Hepatocyte (in vitro differentiated cells): ENCODE results near the gene SLC44A1. TPM values are rescaled to one million over a fixed set of nuclear protein-coding genes. Genes with fewer than 3 reads are reported as not detected.
A peak's percentile ranks its signal among the peaks of the same experiment; 100 is the strongest.

Experiments used
- DNase-seq: peaks from one replicate; pipeline ENCODE4 v3.0.0-alpha.2; 2016; ENCODE audit warnings: low spot score
- H2AFZ ChIP-seq: fragments of 200-600 bp; sonication (generic); 2 replicates; pipeline ENCODE4 v1.6.0; 2016; ENCODE audit warnings: antibody characterized with exemption, mild to moderate bottlenecking
- H3K27ac ChIP-seq: fragments of 200-600 bp; sonication (generic); 2 replicates; pipeline ENCODE4 v1.5.1; 2016; ENCODE audit warnings: mild to moderate bottlenecking
- H3K27me3 ChIP-seq: fragments of 200-600 bp; sonication (generic); 2 replicates; pipeline ENCODE4 v1.6.1; 2016
- H3K36me3 ChIP-seq: fragments of 200-600 bp; sonication (generic); replicated peaks from 2 replicates; pipeline ENCODE4 v1.5.1; 2016; ENCODE audit warnings: low read depth; ENCODE audit not compliant: insufficient read depth
- H3K4me1 ChIP-seq: fragments of 200-600 bp; sonication (generic); 2 replicates; pipeline ENCODE4 v1.5.1; 2016; ENCODE audit warnings: mild to moderate bottlenecking, moderate library complexity; ENCODE audit not compliant: insufficient read depth
- H3K4me2 ChIP-seq: fragments of 200-600 bp; sonication (generic); 2 replicates; pipeline ENCODE4 v1.6.0; 2016
- H3K4me3 ChIP-seq: fragments of 200-600 bp; sonication (generic); 2 replicates; pipeline ENCODE4 v1.5.1; 2016; ENCODE audit warnings: mild to moderate bottlenecking
- H3K79me2 ChIP-seq: fragments of 200-600 bp; sonication (generic); 2 replicates; pipeline ENCODE4 v1.6.0; 2017; ENCODE audit warnings: mild to moderate bottlenecking
- H3K9me2 ChIP-seq: fragments of 200-600 bp; sonication (generic); replicated peaks from 2 replicates; pipeline ENCODE4 v1.6.0; 2017; ENCODE audit warnings: mild to moderate bottlenecking; ENCODE audit not compliant: insufficient read depth
- H3K9me3 ChIP-seq: fragments of 200-600 bp; sonication (generic); 2 replicates; pipeline ENCODE4 v1.5.1; 2016; ENCODE audit warnings: low read depth, mild to moderate bottlenecking
- H4K20me1 ChIP-seq: fragments of 200-600 bp; sonication (generic); 2 replicates; pipeline ENCODE4 v1.6.0; 2016; ENCODE audit warnings: mild to moderate bottlenecking; ENCODE audit not compliant: insufficient read depth, poor library complexity, severe bottlenecking
- CTCF ChIP-seq: fragments of 200-600 bp; sonication (generic); IDR thresholded peaks from 2 replicates; pipeline ENCODE4 v1.5.1; 2016; ENCODE audit warnings: antibody characterized with exemption, mild to moderate bottlenecking; ENCODE audit not compliant: poor library complexity
- EZH2 ChIP-seq: fragments of 200-600 bp; sonication (generic); IDR thresholded peaks from 2 replicates; pipeline ENCODE4 v1.6.1; 2016; ENCODE audit warnings: antibody characterized with exemption, mild to moderate bottlenecking, borderline replicate concordance
- EZH2phosphoT487 ChIP-seq: fragments of 200-600 bp; sonication (generic); IDR thresholded peaks from one replicate; pipeline ENCODE4 v1.6.1; 2018; ENCODE audit warnings: antibody characterized with exemption, mild to moderate bottlenecking, low read depth, moderate library complexity; ENCODE audit not compliant: unreplicated experiment, severe bottlenecking
- WGBS: methylation state at CpG from one replicate; pipeline ENCODE4 v1.1.6; 2016; ENCODE audit warnings: low lambda C conversion rate; ENCODE audit errors: missing lambda C conversion rate; 5-methylcytosine and 5-hydroxymethylcytosine counted together
- polyA plus RNA-seq: library from polyadenylated mRNA; unstranded; fragments of >200 nt; fragmentation: Nextera tagmentation; extraction: Ambion mirVana; gene quantifications from 2 replicates; pipeline ENCODE4 v1.2.1, GENCODE V29; 2016
- total RNA-seq: library from RNA; depleted of rRNA; stranded (reverse); fragments of >200 nt; gene quantifications from 2 replicates; pipeline ENCODE4 v1.2.3, GENCODE V29; 2014

The SLC44A1 gene
- total and polyA plus RNA-seq, 2 experiments from 2014 or later = 31.3 to 64.9 TPM

- peak overlapping the region; percentile 30 for H3K27ac ChIP-seq
- no peak for DNase-seq
- no peaks in the 10 kb centered on the region for H3K27me3 ChIP-seq
- H3K79me2 ChIP-seq = no peaks in the 10 kb centered on the region
- TF ChIP-seq CTCF (no peak), EZH2 (no peak), EZH2phosphoT487 (no peak)
- 82% methylated on average over 3 of the region's 3 CpGs for WGBS
- peaks cover 8% of the 10 kb centered on the region for H3K4me1 ChIP-seq
- no peaks in the 10 kb centered on the region for H4K20me1 ChIP-seq
- no peak overlapping the region for H2AFZ ChIP-seq
- no peak overlapping the region for H3K4me3 ChIP-seq
- no peak overlapping the region for H3K4me2 ChIP-seq
- H3K9me3 ChIP-seq = no peaks in the 10 kb centered on the region
- no peaks in the 10 kb centered on the region for H3K9me2 ChIP-seq
- no peaks in the 10 kb centered on the region for H3K36me3 ChIP-seq
Measured at GRCh38 chr9:105237246-105237645, 7.2 kb upstream of the SLC44A1 start.

GRCh38 chr9:105238302-105238701, 6.1 kb upstream of the SLC44A1 start:
- no peaks in the 10 kb centered on the region for H3K9me2 ChIP-seq
- no peaks in the 10 kb centered on the region for H4K20me1 ChIP-seq
- H3K9me3 ChIP-seq = no peaks in the 10 kb centered on the region
- WGBS = 76% methylated on average over 3 of the region's 3 CpGs
- no peak overlapping the region for H3K4me3 ChIP-seq
- H3K4me2 ChIP-seq = no peak overlapping the region
- no peak overlapping the region for H3K27ac ChIP-seq
- no peaks in the 10 kb centered on the region for H3K79me2 ChIP-seq
- H2AFZ ChIP-seq = no peak overlapping the region
- H3K36me3 ChIP-seq = no peaks in the 10 kb centered on the region
- DNase-seq = peak; percentile 26
- TF ChIP-seq EZH2 = no peak
- TF ChIP-seq EZH2phosphoT487 = no peak
- no peak for TF ChIP-seq CTCF
- H3K27me3 ChIP-seq = no peaks in the 10 kb centered on the region
- H3K4me1 ChIP-seq = peaks cover 10% of the 10 kb centered on the region

GRCh38 chr9:105241356-105242043, 3.0 kb upstream of the SLC44A1 start:
- WGBS = 60% methylated on average over 4 of the region's 4 CpGs
- Histone ChIP-seq H3K4me2 (peak overlapping the region; percentile 73), H3K4me1 (peaks cover 18% of the 10 kb centered on the region), H4K20me1 (peaks cover 5% of the 10 kb centered on the region), H3K79me2 (peaks cover 9% of the 10 kb centered on the region), H3K27ac (peak overlapping the region; percentile 91), H3K36me3 (no peaks in the 10 kb centered on the region), H2AFZ (no peak overlapping the region), H3K4me3 (no peak overlapping the region), H3K9me2 (no peaks in the 10 kb centered on the region), H3K9me3 (no peaks in the 10 kb centered on the region), H3K27me3 (no peaks in the 10 kb centered on the region)
- no peak for TF ChIP-seq EZH2phosphoT487
- TF ChIP-seq CTCF = no peak
- TF ChIP-seq EZH2 = no peak
- no peak for DNase-seq
